SKM-1 (cell line): Measurements from ENCODE around the gene OSBP2.

Source experiments
- DNase-seq: peaks from one replicate; lab custom pipeline; 2025; ENCODE audit not compliant: unreplicated experiment; lab: John Stamatoyannopoulos, UW

The OSBP2 gene

GRCh38 chr22:30838111-30838510 lies 143.4 kb downstream of the OSBP2 start:
- DNase-seq: no peak

- DNase-seq: no peak
Measured at GRCh38 chr22:30841273-30841672, 146.6 kb downstream of the OSBP2 start.

GRCh38 chr22:30843245-30843644 lies 148.6 kb downstream of the OSBP2 start:
- no peak for DNase-seq

GRCh38 chr22:30847583-30847982 lies 152.9 kb downstream of the OSBP2 start:
- no peak for DNase-seq

- DNase-seq: no peak
Measured at GRCh38 chr22:30855266-30855665, 160.6 kb downstream of the OSBP2 start.

- DNase-seq: no peak
Measured at GRCh38 chr22:30855677-30856518, 161.2 kb downstream of the OSBP2 start.

GRCh38 chr22:30856741-30857502 lies 162.2 kb downstream of the OSBP2 start:
- no peak for DNase-seq

- no peak for DNase-seq
Measured at GRCh38 chr22:30857791-30858190, 163.1 kb downstream of the OSBP2 start.

- no peak for DNase-seq
Measured at GRCh38 chr22:30858976-30859713, 164.5 kb downstream of the OSBP2 start.

GRCh38 chr22:30859714-30860095 lies 165.0 kb downstream of the OSBP2 start:
- DNase-seq: no peak

- no peak for DNase-seq
Measured at GRCh38 chr22:30860176-30861105, 165.8 kb downstream of the OSBP2 start.

- no peak for DNase-seq
Measured at GRCh38 chr22:30861131-30861530, 166.5 kb downstream of the OSBP2 start.

- DNase-seq: no peak
Measured at GRCh38 chr22:30861688-30862552, 167.2 kb downstream of the OSBP2 start.

- DNase-seq: no peak
Measured at GRCh38 chr22:30863081-30863833, 168.6 kb downstream of the OSBP2 start.

- DNase-seq: no peak
Measured at GRCh38 chr22:30864441-30865420, 170.1 kb downstream of the OSBP2 start.

GRCh38 chr22:30865656-30866055 lies 171.0 kb downstream of the OSBP2 start:
- no peak for DNase-seq

- DNase-seq: no peak
Measured at GRCh38 chr22:30866216-30866615, 171.5 kb downstream of the OSBP2 start.

GRCh38 chr22:30866811-30867271 lies 172.2 kb downstream of the OSBP2 start:
- DNase-seq: no peak
